SKM-1 treated with dmso at 0.1 percent for 144 hours (cell line): ENCODE measurements around the gene RHOBTB3.

Experiments used
- DNase-seq: peaks from one replicate; lab custom pipeline; 2025; ENCODE audit not compliant: unreplicated experiment; lab: John Stamatoyannopoulos, UW

The RHOBTB3 gene

DNA sequence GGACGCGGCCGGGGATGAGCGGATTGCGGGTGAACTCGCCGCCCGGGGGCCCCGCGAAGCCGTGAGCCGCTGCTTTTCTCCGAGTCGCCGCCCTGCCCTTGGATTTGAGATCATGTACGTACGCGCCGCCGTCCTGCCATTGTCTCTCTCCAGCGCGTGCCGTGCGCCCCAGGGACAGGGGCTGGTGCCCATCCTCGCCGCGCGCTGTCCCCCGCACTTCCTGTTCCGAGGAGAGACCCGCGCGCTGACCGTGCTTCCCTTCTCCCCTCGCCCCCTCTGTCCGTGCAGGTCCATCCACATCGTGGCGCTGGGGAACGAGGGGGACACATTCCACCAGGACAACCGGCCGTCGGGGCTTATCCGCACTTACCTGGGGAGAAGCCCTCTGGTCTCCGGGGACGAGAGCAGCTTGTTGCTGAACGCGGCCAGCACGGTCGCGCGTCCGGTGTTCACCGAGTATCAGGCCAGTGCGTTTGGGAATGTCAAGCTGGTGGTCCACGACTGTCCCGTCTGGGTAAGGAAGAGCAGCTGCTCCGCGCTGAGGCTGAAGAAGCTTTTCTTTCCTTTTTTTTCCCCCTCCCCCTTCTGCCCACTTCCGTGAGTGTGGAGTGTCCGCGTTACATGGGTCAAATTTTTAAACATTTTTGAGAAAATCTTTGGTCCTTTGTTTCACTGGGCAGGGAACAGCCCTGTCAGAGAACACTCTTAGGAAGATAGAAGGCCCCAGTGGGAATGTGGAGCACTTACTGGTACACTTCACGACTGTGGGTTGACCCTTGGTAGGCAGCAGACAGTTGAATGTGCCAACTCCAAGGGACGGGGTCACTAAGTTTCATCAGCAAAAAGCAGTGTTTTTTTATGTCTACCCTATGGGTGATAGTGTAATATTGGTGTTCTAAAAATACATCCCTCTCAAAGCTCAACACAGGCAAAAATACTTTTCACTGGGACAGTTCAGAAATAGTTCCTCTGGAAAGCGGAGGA is 727 bp downstream of the RHOBTB3 start:
- peak; percentile 13 for DNase-seq

DNA sequence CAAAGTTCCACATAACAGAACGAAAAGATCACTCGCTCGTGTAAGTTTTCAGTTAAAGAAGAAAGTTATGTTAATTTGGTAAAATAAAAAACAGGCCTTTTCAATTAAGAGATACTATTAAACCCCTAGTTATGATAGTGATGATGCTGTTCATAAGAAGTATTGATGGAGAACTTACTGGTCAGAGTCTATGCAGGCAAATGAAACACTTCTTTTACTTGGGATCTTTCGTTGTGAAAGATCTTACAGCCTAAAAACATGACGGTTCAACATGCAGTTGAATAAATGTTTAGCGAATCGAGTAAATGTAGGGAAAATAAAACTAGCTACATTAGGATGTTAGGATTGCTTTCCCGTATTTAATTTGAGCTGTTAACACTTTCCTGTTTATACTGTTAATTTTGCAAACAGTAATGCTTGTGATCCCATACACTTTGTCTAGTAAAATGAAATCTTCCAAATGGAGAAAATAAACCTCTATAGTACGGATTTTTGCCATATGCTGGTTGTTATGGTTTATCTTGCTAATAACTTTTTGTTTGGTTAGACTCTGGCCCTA is 2.0 kb downstream of the RHOBTB3 start:
- DNase-seq = no peak

DNA sequence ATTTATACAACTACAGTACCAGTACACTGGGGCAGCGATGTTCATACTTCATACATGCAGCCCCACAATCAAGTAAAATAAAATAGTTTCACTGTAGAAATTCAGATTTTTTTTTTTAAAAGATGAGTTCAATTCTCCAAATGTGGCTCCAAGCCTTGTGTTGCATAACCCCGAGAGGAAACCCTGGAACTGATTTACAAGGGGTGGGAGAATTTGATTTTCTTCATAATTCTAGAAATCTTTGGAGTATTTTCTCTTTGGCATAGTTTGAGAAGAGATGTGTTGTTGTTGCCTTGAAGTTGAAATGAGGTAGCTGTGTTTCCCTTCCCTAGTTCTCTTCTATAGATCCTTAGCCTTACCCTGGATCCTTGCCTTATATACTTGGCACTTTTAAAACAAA is 3.1 kb downstream of the RHOBTB3 start:
- DNase-seq = no peak

DNA sequence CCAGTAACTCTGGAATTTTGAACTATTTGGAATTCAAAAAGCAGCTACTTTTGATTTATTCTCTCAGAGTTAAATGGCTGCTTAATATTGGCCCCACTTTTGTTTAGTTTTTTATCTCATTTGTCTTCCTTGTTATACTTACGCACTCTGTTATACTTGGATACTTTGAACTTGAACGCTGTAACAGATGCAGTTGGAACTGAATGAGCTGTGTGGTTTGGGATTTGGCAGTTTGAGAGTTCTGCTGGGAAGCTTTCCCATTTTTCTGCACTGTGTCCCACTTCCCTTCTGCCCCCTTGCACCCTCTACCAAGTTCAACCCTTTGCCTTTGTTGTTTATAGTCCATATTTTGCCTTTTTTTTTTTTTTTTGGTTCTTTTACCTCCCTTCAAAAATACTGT is 3.8 kb downstream of the RHOBTB3 start:
- no peak for DNase-seq

DNA sequence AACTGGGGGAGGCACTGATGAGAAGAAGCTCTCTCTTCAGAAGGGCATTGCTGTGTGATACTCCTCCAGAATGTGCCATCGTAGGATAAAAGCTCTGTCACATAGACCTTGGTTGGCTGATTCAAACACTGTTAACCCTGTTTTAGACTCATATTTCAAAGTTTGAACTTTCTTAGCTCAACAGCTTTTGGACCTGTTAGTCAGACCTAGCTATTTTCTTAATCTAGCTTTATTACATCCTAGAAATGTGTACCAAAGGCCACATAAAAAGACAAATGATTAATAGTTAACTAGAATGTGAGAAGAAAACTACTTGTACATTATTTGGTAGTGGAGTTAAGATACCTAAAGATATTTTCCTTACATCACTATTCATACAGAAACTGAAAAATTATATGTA is 4.3 kb downstream of the RHOBTB3 start:
- no peak for DNase-seq

DNA sequence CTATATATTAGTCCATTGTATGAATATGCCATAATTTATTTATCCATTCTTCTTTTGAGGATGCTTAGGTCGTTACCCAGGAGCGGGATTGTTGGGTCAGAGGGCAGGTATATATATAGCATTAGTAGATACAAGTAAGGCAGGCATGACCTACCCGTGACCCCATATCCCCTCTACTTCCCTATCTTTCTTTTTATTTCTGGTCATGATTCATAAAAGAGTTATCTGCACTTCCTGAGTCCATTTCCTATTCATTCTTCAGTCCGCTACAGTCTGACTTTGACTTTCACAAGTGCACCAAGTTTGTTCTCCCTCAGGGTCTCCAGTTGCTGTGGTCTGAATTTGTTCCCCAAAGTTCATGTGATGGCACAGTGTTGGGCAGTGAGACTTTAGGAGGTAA is 6.9 kb downstream of the RHOBTB3 start:
- DNase-seq = peak; percentile 86

DNA sequence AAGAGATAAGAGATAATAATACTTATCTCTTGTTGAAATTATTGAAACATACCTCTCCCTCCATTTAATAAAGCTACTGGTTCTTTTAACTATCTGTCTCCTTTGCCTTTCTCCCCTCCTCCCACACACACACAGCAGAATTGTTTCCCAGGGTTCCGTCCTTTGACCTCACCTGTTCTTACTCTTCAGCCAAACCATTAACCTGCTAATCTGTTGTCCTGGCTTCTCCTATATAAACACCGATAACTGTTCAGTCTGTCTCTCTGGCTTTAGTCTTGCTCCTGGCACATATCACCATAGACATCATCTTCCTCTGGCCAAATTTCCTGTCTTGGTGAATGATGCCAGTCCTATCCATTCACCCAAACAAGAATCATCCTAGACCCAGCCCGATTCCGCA is 7.7 kb downstream of the RHOBTB3 start:
- no peak for DNase-seq

DNA sequence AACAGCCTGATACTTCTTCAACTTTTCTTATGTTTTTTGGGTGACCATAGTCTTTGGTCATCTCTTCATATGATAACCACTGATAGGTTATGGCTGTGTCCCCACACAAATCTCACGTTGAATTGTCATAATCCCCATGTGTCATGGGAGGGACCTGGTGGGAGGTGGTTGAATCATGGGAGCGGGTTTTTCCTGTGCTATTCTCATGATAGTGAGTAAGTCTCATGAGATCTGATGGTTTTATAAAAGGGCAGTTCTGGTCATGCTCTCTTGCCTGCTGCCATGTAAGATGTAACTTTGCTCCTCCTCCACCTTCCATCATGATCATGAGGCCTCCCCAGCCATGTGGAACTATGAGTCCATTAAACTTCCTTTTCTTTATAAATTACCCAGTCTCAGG is 8.7 kb downstream of the RHOBTB3 start:
- DNase-seq = no peak

DNA sequence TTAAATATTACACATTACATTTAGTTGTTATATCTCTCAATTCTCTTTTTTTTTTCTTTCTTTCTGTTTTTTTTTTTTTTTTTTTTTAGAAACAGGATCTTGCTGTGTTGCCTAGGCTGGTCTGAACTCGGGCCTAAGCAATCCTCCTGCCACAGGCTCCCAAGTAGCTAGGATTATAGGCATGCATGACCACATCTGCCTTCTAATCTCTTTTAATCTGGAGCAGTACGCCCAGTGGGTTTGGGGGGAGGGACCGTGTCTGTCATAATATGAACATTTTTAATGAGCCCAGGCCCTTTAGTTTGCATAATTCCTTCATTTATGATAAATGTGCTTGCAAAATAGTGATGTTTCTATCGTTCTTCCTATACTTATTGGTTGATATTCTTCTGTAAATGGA is 10.3 kb downstream of the RHOBTB3 start:
- DNase-seq = no peak

DNA sequence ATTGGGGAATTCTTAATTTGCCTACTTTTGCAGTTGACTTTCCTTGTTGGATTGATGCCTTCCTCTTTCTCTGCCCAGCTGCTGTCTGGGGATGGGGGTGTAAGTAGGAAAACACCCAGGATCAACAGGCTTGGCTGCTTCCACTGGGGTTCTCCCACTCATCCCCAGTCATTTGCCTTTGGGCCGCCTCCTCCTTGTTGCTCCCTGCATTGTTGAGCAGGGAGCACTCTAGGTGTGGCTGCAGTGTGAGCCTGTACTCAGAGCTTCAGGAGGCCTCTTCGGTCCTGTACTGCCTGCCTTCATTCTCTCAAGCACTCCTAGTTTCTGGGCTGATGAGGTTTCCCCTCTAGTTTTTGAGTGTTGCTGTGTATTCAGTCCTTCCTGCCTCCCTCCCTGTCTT is 12.1 kb downstream of the RHOBTB3 start:
- no peak for DNase-seq

DNA sequence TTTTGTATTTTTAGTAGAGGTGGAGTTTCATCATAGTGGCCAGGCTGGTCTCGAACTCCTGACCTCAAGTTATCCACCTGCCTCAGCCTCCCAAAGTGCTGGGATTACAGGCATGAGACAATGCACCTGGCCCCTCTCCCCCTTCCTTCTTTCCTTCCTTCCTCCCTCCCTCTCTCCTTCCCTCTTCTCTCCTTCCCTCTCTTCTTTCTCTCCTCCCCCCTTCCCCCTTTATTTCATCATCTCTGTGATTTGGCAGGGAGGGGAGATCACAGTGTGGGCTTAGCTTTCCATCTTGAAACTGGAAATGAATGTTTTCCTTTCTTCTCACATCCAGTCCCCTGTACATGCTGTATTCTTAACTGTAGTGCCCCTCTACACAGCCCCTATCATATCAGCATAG is 12.7 kb downstream of the RHOBTB3 start:
- no peak for DNase-seq

DNA sequence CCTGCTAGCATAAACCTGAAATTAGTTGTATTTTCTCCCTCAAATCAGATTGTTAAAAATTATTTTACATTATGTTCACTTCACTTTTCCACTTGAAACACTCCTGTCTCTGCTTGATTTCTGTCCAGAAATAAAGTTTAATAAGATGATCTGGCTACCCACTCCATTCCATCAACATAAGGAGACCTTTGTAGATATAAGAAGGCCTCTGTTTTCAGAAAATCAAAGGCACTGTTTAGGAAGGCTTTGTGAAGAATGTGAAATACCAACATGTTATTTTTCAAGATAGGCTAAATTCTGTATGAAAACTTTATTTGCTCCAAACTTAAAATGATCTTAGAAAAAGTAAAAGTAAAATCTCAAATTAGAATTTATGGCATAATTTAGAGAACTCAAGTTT is 15.1 kb downstream of the RHOBTB3 start:
- no peak for DNase-seq

DNA sequence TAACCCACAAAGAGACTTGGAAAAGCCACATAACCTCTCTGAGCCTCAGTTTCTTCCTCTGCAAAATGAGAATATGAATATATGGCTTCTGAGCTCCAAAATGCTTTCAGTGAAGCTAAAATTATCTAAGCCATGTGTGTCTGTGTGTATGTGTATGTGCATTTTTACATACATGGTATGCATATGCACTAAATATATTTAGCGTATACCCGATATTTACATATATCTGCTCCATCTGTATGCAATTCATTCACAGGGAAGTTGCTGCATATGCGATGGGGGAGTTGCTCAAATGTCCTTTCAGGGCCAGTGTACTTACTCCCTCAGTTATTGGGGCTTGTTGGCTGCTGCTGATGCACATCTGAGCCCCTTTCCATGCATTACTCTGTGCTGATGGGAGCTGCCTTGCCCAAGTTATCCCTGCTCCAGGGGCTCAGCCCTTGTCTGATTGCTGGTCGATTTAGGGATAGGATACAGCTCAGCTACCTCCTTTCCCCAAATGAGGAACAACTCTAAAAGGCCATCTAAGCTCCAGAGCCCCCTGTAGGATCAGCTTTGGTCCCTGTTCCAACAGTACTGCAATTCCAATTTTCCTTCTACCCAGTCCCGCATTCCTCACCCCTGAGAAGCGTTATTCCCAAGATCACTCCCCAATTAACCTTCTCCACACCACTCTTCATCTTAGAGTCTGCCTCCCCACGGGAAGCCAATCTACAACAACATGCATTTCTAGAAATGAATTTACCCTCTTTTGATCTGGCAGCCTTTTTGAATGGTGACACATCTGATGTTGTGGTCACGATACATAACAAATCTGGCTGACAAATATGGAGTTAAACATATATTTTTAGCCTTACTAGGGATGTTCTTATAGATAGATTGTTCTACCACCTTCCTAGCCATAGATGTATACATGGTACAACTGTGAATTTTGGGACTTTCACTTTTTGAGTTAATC is 15.9 kb downstream of the RHOBTB3 start:
- DNase-seq = no peak

DNA sequence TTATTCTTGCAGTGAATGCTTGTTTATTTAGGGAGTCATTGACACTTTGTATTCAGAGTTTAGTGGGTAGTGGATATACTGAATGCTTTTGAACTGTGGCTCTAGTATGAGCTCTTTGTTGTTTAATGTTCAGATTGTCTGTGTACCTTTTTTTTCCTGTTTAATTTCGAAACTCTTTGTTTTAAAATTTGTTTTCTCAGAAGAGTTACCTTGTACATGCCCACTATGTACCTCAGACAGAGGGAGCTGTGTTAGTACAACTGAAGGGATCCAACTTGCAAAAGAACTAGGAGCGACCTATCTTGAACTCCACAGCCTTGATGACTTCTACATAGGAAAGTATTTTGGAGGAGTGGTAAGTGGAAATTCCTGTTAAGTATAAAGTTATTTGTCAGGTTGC is 17.0 kb downstream of the RHOBTB3 start:
- no peak for DNase-seq

DNA sequence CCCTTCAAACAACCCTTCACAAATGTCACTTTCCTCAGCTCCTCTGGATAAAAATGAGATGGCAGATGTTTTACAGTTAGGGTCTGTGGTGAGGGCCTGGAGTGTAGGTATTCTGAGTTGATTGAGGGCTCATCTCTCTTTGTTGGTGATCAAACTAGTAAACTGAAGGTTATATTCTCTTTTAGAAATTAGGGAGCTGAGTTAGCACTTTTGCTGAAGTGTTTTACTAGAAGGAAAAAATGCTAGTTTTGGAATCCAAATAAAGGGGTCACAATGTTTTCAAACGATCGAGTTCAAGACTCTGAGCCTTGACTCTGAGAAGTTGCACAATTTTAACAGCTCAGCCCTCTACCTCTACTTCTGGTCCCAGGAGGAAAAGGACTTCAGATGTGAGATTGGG is 23.4 kb downstream of the RHOBTB3 start:
- DNase-seq = no peak

DNA sequence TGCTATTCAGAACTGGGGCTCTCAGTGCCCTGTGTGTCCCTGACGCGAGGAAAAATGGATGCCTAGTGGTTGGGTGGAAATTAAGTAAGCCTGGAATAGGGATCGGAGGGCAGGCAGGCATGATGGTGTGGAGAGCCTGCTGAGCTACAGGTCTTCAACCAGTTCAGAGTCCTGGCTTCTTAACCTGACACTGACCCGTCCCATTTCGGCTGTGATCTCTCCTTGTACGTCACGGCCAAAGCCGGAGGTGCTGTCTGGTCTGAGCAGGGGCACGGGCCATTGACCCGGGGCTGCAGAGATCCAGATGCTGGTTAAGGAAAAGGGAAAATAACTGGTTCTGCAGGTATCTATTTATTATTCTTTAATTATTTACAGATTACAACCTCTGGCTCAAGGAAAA is 27.9 kb downstream of the RHOBTB3 start:
- DNase-seq = no peak

DNA sequence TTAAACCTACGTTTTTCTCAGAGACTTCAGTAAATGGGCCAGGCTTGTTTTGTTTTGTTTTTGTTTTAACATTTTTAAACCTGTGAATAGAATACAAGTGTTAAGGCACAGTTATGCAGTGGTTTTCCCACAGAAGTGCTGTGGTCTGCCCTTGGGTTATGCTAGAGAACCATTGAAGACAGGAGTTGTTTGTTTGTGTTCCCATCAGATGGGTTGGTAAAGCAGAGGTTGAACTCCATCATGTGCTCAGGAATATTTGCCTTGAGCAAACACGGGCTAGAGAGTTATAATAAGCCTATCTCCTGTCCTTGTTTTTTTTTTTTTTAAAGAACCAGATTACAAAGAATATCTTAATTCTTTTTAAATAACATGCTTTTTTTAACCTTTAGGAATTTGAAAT is 28.5 kb downstream of the RHOBTB3 start:
- DNase-seq = no peak

DNA sequence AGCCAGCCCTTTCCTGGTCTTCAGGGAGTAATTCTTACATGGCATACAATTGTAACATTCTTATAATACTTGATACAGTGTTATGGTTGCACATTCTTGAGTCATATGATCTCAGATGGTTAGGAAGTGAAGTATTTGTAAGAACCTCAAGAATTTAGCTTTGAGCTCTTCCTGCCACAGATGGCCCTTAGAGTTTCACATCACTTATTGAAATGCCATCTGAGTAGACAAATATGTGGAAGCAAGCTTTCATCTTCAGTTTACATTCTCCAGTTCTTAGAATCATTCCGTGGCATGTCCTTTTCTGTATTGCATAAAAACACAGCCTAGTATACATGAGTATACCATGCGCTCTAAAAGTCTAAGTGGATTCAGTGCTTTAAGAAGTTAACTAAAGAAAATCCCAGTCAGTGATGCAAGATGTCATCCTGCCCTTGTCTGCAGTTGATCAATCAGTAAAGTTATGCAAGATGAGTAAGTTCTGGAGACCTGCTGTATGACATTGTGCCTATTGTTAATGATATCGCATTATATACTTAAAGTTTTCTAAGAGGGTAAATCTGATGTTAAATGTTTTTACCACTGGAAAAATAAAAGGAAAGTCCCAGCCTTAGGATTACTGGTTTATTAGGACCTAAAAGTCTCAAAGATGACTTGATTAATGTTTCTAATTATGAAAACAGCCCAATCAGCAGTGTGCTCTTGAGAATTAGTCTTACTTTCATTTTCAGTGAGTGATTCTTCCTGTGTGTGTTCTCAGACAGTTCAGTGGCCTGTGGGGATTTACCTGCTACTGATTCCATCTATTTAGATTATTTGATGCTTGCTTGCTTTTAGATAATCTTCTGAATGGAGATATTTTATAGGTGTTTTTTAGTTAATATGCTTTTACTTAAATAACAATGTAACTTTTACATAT is 29.4 kb downstream of the RHOBTB3 start:
- DNase-seq = peak; percentile 43

DNA sequence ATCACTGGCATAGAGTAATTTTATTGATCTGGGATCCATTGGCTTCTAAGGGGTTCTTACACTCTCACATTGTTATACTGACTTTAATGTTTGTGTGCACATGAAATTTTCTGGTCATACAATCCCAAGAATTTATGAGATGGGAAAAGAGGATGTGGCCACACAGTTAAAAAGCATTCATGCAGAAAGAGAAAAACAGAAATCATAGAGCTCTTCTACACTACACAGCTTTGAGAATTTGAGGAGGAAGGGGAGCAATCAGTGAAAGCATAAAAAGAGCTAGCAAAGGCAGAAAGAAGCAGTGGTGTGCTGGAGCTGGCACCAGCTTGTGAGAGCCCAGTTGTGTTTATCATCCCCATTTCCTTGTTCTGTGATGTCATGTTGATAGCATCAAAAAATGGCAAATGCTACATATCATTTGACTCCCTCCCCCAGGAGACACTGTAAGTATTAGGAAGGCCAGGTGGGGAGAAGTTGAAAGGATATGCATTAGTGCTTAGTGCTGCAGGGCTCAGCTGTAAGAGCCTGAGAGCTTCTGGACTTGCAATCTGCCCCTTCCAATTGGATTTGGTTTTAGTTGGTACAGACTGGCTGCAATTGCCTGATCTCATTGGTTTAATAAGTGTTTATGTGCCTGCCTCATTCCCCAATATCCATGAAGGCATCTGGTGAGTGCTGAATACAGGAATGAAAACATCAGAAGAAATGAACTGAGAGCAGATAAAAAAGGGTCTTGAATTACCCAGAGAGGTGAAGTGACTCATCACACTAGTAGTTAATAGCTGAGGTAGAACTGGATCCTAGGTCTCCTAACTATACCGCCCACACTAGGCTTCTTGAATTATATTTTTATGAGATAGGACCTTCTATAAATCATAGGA is 30.9 kb downstream of the RHOBTB3 start:
- no peak for DNase-seq

DNA sequence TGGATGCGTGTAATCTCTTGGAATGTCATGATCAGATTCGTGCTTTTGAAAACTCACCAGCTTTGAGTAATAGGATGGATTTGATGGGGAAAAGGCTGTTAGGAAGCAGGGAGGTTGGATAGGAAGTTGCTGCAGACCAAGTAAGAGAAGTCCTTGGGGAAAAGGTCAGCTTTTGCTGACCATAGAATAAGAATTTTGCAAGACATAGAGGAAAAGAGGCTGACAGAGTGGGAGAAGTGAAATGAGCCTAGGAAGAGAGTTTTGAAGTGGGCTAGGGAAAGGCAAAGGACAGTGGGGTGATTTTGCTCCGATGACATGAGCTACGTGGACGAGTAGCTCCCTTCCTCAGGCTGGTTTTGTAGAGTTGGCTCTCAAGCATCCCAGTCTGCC is 31.5 kb downstream of the RHOBTB3 start:
- no peak for DNase-seq
